Retinal pigment epithelial cell (primary cell): ENCODE data around the gene NYAP2.

Source experiments
- DNase-seq: peaks from one replicate; pipeline ENCODE4 v3.0.0-alpha.2; 2010; ENCODE audit warnings: low read depth
- H3K4me3 ChIP-seq: 2 replicates; pipeline ENCODE4 v1.5.1; 2011; ENCODE audit warnings: mild to moderate bottlenecking, low read length, control low read depth, moderate library complexity
- CTCF ChIP-seq: conservative IDR thresholded peaks from 2 replicates; pipeline ENCODE4 v1.5.1; 2011; ENCODE audit warnings: low read depth, low read length, control low read depth, inconsistent platforms

The NYAP2 gene

GRCh38 chr2:225590932-225591331 lies 191.4 kb downstream of the NYAP2 start:
- no peak for TF ChIP-seq CTCF
- DNase-seq: no peak
- H3K4me3 ChIP-seq: no peak overlapping the region

GRCh38 chr2:225597911-225598310 lies 198.4 kb downstream of the NYAP2 start:
- no peak overlapping the region for H3K4me3 ChIP-seq
- DNase-seq: no peak
- no peak for TF ChIP-seq CTCF

GRCh38 chr2:225598426-225598825 lies 198.9 kb downstream of the NYAP2 start:
- no peak for TF ChIP-seq CTCF
- H3K4me3 ChIP-seq: no peak overlapping the region
- no peak for DNase-seq

GRCh38 chr2:225598897-225599296 lies 199.4 kb downstream of the NYAP2 start:
- TF ChIP-seq CTCF: no peak
- no peak overlapping the region for H3K4me3 ChIP-seq
- no peak for DNase-seq

- TF ChIP-seq CTCF: no peak
- DNase-seq: no peak
- H3K4me3 ChIP-seq: no peak overlapping the region
Observed at GRCh38 chr2:225599856-225600255, 200.3 kb downstream of the NYAP2 start.

- no peak for DNase-seq
- no peak overlapping the region for H3K4me3 ChIP-seq
- no peak for TF ChIP-seq CTCF
Observed at GRCh38 chr2:225600444-225600843, 200.9 kb downstream of the NYAP2 start.

GRCh38 chr2:225600865-225601264 lies 201.4 kb downstream of the NYAP2 start:
- TF ChIP-seq CTCF: no peak
- DNase-seq: no peak
- no peak overlapping the region for H3K4me3 ChIP-seq
